Activated CD4-positive, alpha-beta T cell treated with anti-CD3 and anti-CD28 coated beads, Interleukin-10, Interleukin-2, amounts not matched to agents 100 ng/mL and 50 ng/mL, durations not matched to agents 16 hours and 8 hours (primary cell): ENCODE results near the gene GARIN5A.

Experiments
- DNase-seq: peaks from one replicate; pipeline ENCODE4 v3.0.0-alpha.2; 2020

Gene GARIN5A

GRCh38 chr19:50476224-50476906, at the start of gene GARIN5A, which contains the start of gene EMC10:
Gene GARIN5A (minus strand): TSS chr19:50476848. CDS start chr19:50476388, 460 bp downstream.
Gene EMC10 (plus strand): TSS chr19:50476507. CDS start chr19:50476545, 38 bp downstream.
- peak; percentile 97 for DNase-seq

GRCh38 chr19:50522881-50523280, 46.2 kb upstream of the GARIN5A start:
- no peak for DNase-seq

- DNase-seq, result no peak
These were observed 44.3 kb upstream of the GARIN5A start for GRCh38 chr19:50520822-50521465.

- no peak for DNase-seq
These were observed 42.4 kb upstream of the GARIN5A start for GRCh38 chr19:50519006-50519575.

GRCh38 chr19:50518091-50519005, 41.7 kb upstream of the GARIN5A start:
- no peak for DNase-seq

- no peak for DNase-seq
These were observed 41.0 kb upstream of the GARIN5A start for GRCh38 chr19:50517704-50518075.

- DNase-seq, result no peak
These were observed 40.5 kb upstream of the GARIN5A start for GRCh38 chr19:50516964-50517703.

GRCh38 chr19:50516456-50516855, 39.8 kb upstream of the GARIN5A start:
- no peak for DNase-seq

- no peak for DNase-seq
These were observed 38.5 kb upstream of the GARIN5A start for GRCh38 chr19:50515168-50515561.

- no peak for DNase-seq
These were observed 37.9 kb upstream of the GARIN5A start for GRCh38 chr19:50514346-50515167.

- DNase-seq, result no peak
These were observed 37.2 kb upstream of the GARIN5A start, which contains the start of gene ASPDH for GRCh38 chr19:50513746-50514345. Gene ASPDH (minus strand): TSS chr19:50513913. CDS start chr19:50513823, 90 bp downstream.

- no peak for DNase-seq
These were observed 36.5 kb upstream of the GARIN5A start for GRCh38 chr19:50512999-50513745.

GRCh38 chr19:50512112-50512998, 35.7 kb upstream of the GARIN5A start:
- no peak for DNase-seq

- peak; percentile 98 for DNase-seq
These were observed 34.6 kb upstream of the GARIN5A start, which contains the start of gene JOSD2 for GRCh38 chr19:50511069-50511822. Gene JOSD2 (minus strand): TSS chr19:50511191. CDS start chr19:50510431, 760 bp downstream.

- DNase-seq, result no peak
These were observed 34.0 kb upstream of the GARIN5A start for GRCh38 chr19:50510700-50511068.

GRCh38 chr19:50510121-50510670, 33.5 kb upstream of the GARIN5A start:
- DNase-seq, result no peak

GRCh38 chr19:50509366-50509765, 32.7 kb upstream of the GARIN5A start:
- no peak for DNase-seq

- DNase-seq, result no peak
These were observed 32.2 kb upstream of the GARIN5A start for GRCh38 chr19:50508843-50509190.
